ENCODE data around the gene CFAP43.

DNA sequence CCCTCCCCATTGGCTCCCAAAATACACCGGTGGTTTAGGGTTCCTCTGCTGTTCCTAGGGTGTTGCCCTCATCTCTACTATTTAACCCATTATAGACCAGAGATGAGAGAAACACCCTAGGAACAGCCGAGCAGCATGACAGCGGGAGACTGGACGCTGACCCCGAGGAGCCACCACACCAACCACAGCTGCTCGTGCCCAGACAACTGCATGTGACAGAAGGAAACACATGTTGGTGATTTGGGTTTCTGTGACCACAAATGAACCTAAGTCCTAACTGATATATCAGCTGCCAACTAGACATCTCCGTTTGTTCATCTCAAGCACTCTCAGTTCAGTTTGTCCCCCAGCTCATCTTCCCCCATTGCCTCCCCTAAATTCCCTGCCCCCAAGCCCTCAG is 13.4 kb downstream of the CFAP43 start:
- TF ChIP-seq, protein P1, sequence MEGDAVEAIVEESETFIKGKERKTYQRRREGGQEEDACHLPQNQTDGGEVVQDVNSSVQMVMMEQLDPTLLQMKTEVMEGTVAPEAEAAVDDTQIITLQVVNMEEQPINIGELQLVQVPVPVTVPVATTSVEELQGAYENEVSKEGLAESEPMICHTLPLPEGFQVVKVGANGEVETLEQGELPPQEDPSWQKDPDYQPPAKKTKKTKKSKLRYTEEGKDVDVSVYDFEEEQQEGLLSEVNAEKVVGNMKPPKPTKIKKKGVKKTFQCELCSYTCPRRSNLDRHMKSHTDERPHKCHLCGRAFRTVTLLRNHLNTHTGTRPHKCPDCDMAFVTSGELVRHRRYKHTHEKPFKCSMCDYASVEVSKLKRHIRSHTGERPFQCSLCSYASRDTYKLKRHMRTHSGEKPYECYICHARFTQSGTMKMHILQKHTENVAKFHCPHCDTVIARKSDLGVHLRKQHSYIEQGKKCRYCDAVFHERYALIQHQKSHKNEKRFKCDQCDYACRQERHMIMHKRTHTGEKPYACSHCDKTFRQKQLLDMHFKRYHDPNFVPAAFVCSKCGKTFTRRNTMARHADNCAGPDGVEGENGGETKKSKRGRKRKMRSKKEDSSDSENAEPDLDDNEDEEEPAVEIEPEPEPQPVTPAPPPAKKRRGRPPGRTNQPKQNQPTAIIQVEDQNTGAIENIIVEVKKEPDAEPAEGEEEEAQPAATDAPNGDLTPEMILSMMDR (IDR thresholded peaks at IDR 0.05), result no peak
- TF ChIP-seq POLR2A (IDR thresholded peaks at IDR 0.05), result no peak
- TF ChIP-seq POLR2AphosphoS5 (IDR thresholded peaks at IDR 0.05), result no peak

All from transverse colon (tissue), 4 donors.